Spleen (tissue), 11 donors: ENCODE measurements around the gene PRR30. TPM values are rescaled to one million over a fixed set of nuclear protein-coding genes. Genes with fewer than 3 reads are reported as not detected.
"Not testable (repeated sequence)": the region's sequence is repeated elsewhere in the genome, so short reads cannot be mapped to it uniquely, and the experiment has no call there.

Source experiments
- DNase-seq: peaks from one replicate; pipeline ENCODE4 v3.0.0-alpha.2; 2020
- H3K27ac ChIP-seq, 8 donors: fragments of 200-600 bp; sonication (generic) in 7 of 8; 1 replicate in 4 of 8; 2 replicates in 4 of 8; pipeline versions ENCODE4 v1.5.0 to v1.8.0; 2016 to 2021; ENCODE audit warnings: inconsistent platforms in 4 of 8, mild to moderate bottlenecking in 4 of 8, moderate library complexity in 1 of 8
- H3K27me3 ChIP-seq, 7 donors: fragments of 200-600 bp; sonication (generic) in 6 of 7; replicated peaks in 1 of 7; 1 replicate in 4 of 7; 2 replicates in 3 of 7; pipeline versions ENCODE4 v1.5.0 to v1.8.0; 2016 to 2021; ENCODE audit warnings: inconsistent platforms in 3 of 7, mild to moderate bottlenecking in 1 of 7
- H3K36me3 ChIP-seq, 6 donors: fragments of 200-600 bp; sonication (generic) in 5 of 6; 1 replicate in 4 of 6; 2 replicates in 2 of 6; pipeline versions ENCODE4 v1.5.0 to v1.8.0; 2016 to 2021; ENCODE audit warnings: inconsistent platforms in 2 of 6
- H3K4me1 ChIP-seq, 6 donors: fragments of 200-600 bp; sonication (generic) in 5 of 6; 1 replicate in 3 of 6; 2 replicates in 3 of 6; pipeline versions ENCODE4 v1.5.0 to v1.8.0; 2016 to 2021; ENCODE audit warnings: inconsistent platforms in 3 of 6
- H3K4me3 ChIP-seq, 8 donors: fragments of 200-600 bp; sonication (generic) in 7 of 8; 1 replicate in 4 of 8; 2 replicates in 4 of 8; pipeline versions ENCODE4 v1.5.0 to v1.8.0; 2016 to 2021; ENCODE audit warnings: inconsistent platforms in 4 of 8, mild to moderate bottlenecking in 4 of 8, moderate library complexity in 2 of 8
- H3K9me3 ChIP-seq, 8 donors: fragments of 200-600 bp; sonication (generic) in 7 of 8; 1 replicate in 4 of 8; 2 replicates in 4 of 8; pipeline versions ENCODE4 v1.5.0 to v1.8.0; 2016 to 2021; ENCODE audit warnings: inconsistent platforms in 4 of 8
- POLR2A ChIP-seq, 3 donors: fragments of 450-650 bp; IDR thresholded peaks; one replicate each; pipeline ENCODE4 v1.5.1; 2017; ENCODE audit warnings: antibody characterized with exemption in 3 of 3, mild to moderate bottlenecking in 1 of 3
- POLR2AphosphoS5 ChIP-seq, 3 donors: sonication (generic); formaldehyde crosslinking; IDR thresholded peaks; one replicate each; pipeline ENCODE4 v1.5.1; 2017; ENCODE audit warnings: antibody characterized with exemption in 3 of 3
- WGBS, 5 donors: extraction: QIAGEN DNeasy Blood & Tissue Kit in 3 of 5; methylation state at CpG; one replicate each; pipeline versions ENCODE4 v1.1.5 to v1.1.7; 2013 to 2018; 5-methylcytosine and 5-hydroxymethylcytosine counted together
- intact Hi-C: fragments of 100-400 bp; cut with DNase I; formaldehyde crosslinking; loops from one replicate; pipeline ENCODE4 v1.15.0; 2023; ENCODE audit warnings: low total_unique reads
- polyA plus RNA-seq, 3 donors: library from polyadenylated mRNA; stranded (reverse); fragments of 200-250 nt; gene quantifications; one replicate each; pipeline ENCODE4 v1.2.1, GENCODE V29; 2013
- total RNA-seq, 7 donors: library from RNA; depleted of rRNA in 3 of 7; stranded (reverse); fragments of >200 nt in 3 of 7; fragmentation: NEBNext Ultra II Directional in 4 of 7; extraction: Animal tissue kit (Norgen Biotek cat#: 25700) in 4 of 7; gene quantifications; one replicate each; pipeline versions ENCODE4 v1.1.0 to v1.2.1, GENCODE V29; 2016 to 2021
- TF ChIP-seq, protein P1 (sequence below), 11 experiments: fragments of 200-600 bp in 7 of 11; fragments of 450-650 bp in 4 of 11; sonication (generic) in 4 of 11; IDR thresholded peaks in 8 of 11; conservative IDR thresholded peaks in 3 of 11; 1 replicate in 7 of 11; 2 replicates in 4 of 11; pipeline versions ENCODE4 v1.4.0 to v1.8.0; 2016 to 2021; ENCODE audit warnings: antibody characterized with exemption in 11 of 11, inconsistent platforms in 4 of 11, mild to moderate bottlenecking in 1 of 11
- donor health status: healthy with polysubstance abuse.
- donor health status: DM: no; HTN: no; CAD: no; lungs with moderate emphysema.
- donor health status: DM: no; HTN: no; CAD: no.
- donor health status: Bipolar disorder and iron deficiency.
- donor health status: healthy.
- donor health status: DM: no; HTN: no; CAD: no.
- donor health status: DM: yes; HTN: yes; CAD: no.

The PRR30 gene
- total and polyA plus RNA-seq, 10 donors = not detected

DNA sequence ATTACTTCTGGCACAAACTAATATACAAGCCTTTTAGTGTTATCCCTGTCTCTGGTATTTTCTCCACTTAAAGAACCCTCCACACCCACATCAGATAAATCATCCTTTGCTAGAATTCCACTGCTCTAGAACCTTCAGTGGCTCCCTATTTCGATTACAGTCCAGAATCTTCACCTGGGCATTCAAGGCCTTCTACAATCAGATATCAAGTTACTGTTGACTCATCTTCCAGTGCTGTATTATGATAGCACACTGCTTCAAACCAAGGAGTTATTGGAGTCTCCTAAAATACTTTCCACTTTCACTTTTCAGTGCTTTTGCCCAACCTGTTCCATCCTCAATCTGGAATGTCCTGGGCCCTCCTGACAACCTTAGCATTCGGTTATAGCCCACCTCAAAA lies 23.7 kb downstream of the PRR30 start:
- TF ChIP-seq, protein P1, sequence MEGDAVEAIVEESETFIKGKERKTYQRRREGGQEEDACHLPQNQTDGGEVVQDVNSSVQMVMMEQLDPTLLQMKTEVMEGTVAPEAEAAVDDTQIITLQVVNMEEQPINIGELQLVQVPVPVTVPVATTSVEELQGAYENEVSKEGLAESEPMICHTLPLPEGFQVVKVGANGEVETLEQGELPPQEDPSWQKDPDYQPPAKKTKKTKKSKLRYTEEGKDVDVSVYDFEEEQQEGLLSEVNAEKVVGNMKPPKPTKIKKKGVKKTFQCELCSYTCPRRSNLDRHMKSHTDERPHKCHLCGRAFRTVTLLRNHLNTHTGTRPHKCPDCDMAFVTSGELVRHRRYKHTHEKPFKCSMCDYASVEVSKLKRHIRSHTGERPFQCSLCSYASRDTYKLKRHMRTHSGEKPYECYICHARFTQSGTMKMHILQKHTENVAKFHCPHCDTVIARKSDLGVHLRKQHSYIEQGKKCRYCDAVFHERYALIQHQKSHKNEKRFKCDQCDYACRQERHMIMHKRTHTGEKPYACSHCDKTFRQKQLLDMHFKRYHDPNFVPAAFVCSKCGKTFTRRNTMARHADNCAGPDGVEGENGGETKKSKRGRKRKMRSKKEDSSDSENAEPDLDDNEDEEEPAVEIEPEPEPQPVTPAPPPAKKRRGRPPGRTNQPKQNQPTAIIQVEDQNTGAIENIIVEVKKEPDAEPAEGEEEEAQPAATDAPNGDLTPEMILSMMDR (IDR thresholded peaks at IDR 0.05 in 8 of 11, conservative IDR thresholded peaks at IDR 0.05 in 3 of 11) = no peak
- no peak for TF ChIP-seq POLR2AphosphoS5 (IDR thresholded peaks at IDR 0.05)
- TF ChIP-seq POLR2A (IDR thresholded peaks at IDR 0.05) = no peak
- WGBS, 5 donors = 58 to 75% (median 71%) methylated on average over 2 of the region's 2 CpGs
- Histone ChIP-seq H3K27me3 (peaks cover 0 to 44% (median 22%) of the 10 kb centered on the region in 7 donors), H3K9me3 (no peaks in the 10 kb centered on the region), H3K4me1 (peaks cover 0 to 16% (median 11%) of the 10 kb centered on the region in 6 donors), H3K36me3 (no peaks in the 10 kb centered on the region), H3K4me3 (no peak overlapping the region), H3K27ac (no peak overlapping the region)
- intact Hi-C loops = no loop called here
- no peak for DNase-seq

DNA sequence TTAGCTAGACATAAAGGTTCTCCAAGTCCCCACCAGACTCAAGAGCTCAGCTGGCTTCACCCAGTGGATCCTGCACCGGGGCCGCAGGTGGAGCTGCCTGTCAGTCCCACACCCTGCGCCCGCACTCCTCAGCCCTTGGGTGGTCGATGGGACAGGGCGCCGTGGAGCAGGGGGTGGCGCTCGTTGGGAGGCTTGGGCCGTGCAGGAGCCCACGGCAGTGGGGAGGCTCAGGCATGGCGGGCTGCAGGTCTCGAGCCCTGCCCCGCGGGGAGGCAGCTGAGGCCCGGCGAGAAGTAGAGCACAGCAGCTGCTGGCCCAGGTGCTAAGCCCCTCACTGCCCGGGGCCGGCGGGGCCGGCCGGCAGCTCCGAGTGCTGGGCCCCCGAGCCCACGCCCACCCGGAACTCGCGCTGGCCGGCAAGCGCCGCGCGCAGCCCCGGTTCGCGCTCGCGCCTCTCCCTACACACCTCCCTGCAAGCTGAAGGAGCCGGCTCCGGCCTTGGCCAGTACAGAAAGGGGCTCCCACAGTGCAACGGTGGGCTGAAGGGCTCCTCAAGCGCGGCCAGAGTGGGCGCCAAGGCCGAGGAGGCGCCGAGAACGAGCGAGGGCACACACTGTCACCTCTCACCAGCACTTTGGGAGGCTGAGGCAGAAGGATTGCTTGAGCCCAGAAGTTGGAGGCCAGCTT lies 27.7 kb downstream of the PRR30 start:
- peaks cover 0 to 11% (median 0%) of the 10 kb centered on the region in 7 donors for H3K27me3 ChIP-seq
- H3K4me1 ChIP-seq, H3K36me3 ChIP-seq, DNase-seq, H3K9me3 ChIP-seq, intact Hi-C loops, H3K27ac ChIP-seq, H3K4me3 ChIP-seq: not testable (repeated sequence)
- WGBS, 5 donors = 88 to 97% (median 94%) methylated on average over 23 to 49 of the region's 49 CpGs

DNA sequence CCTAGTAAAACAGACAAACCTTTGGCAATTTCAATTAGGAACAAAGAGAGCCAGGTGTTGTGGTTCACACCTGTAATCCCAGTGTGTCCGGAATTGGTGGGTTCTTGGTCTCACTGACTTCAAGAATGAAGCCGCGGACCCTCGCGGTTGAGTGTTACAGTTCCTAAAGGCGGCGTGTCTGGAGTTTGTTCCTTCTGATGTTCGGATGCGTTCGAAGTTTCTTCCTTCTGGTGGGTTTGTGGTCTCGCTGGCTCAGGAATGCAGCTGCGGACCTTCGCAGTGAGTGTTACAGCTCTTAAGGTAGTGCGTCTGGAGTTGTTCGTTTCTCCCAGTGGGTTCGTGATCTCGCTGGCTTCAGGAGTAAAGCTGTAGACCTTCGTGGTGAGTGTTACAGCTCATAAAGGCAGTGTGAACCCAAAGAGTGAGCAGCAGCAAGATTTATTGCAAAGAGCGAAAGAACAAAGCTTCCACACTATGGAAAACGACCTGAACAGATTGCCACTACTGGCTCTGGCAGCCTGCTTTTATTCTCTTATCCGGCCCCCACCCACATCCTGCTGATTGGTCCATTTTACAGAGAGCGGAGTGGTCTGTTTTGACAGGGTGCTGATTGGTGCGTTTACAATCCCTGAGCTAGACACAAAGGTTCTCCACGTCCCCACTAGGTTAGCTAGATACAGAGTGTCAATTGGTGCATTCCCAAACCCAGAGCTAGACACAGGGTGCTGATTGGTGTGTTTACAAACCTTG lies 28.4 kb downstream of the PRR30 start:
- H3K27ac ChIP-seq, DNase-seq, intact Hi-C loops, H3K9me3 ChIP-seq, H3K36me3 ChIP-seq, H3K4me3 ChIP-seq, H3K4me1 ChIP-seq: not testable (repeated sequence)
- whole genome bisulfite sequencing, 5 donors = 79 to 87% (median 84%) methylated on average over 24 of the region's 24 CpGs
- H3K27me3 ChIP-seq = peaks cover 0 to 14% (median 0%) of the 10 kb centered on the region in 7 donors

DNA sequence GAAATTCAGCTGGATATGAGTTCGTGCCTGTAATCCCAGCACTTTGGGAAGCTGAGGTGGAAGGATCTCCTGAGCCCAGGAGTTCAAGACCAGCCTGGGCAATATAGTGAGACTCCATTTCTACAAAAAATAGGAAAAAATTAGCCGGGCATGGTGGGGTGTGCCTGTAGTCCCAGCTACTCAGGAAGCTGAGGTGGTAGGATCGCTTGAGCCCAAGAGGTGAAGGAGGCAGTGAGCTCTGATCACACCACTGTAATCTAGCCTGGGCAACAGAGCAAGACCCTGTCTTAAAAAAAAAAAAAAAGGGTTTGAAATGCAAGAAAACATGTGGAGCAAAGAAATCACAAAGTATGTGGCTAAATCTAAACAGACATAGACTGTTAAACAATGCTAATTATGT lies 30.1 kb downstream of the PRR30 start:
- intact Hi-C loops = no loop called here
- no peak overlapping the region for H3K4me3 ChIP-seq
- 83 to 95% (median 90%) methylated on average over 3 of the region's 3 CpGs for WGBS, 5 donors
- TF ChIP-seq, protein P1 (IDR thresholded peaks at IDR 0.05 in 8 of 11, conservative IDR thresholded peaks at IDR 0.05 in 3 of 11) = no peak
- TF ChIP-seq POLR2AphosphoS5 (IDR thresholded peaks at IDR 0.05) (no peak), POLR2A (IDR thresholded peaks at IDR 0.05) (no peak)
- no peaks in the 10 kb centered on the region for H3K36me3 ChIP-seq
- no peak overlapping the region for H3K27ac ChIP-seq
- no peaks in the 10 kb centered on the region for H3K4me1 ChIP-seq
- peaks cover 0 to 21% (median 0%) of the 10 kb centered on the region in 7 donors for H3K27me3 ChIP-seq
- no peak for DNase-seq
- H3K9me3 ChIP-seq = no peaks in the 10 kb centered on the region

DNA sequence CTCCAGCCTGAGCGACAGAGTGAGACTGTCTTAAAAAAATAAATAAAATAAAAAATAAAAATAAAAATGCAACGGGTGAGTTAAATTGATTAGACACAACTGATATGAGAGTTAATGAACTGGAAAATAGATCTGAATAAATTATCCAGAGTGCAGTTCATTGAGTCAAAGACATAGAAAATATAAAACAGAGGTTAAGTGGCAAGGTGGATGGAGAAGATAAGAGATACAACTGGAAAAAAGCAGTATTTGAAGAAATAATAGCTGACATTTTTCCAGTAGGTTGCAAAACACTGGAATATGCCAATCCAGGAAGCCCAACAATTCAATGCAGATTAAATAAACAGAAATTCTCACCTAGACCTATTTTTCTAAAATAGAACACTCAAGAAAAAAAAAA lies 31.0 kb downstream of the PRR30 start:
- Histone ChIP-seq H3K27ac (no peak overlapping the region), H3K27me3 (peaks cover 0 to 27% (median 0%) of the 10 kb centered on the region in 7 donors), H3K4me3 (no peak overlapping the region), H3K9me3 (no peaks in the 10 kb centered on the region), H3K36me3 (no peaks in the 10 kb centered on the region), H3K4me1 (no peaks in the 10 kb centered on the region)
- intact Hi-C loops = no loop called here
- TF ChIP-seq, protein P1 (IDR thresholded peaks at IDR 0.05 in 8 of 11, conservative IDR thresholded peaks at IDR 0.05 in 3 of 11) = no peak
- no peak for TF ChIP-seq POLR2A (IDR thresholded peaks at IDR 0.05)
- TF ChIP-seq POLR2AphosphoS5 (IDR thresholded peaks at IDR 0.05) = no peak
- 77 to 97% (median 95%) methylated on average over 2 of the region's 2 CpGs for WGBS, 5 donors
- no peak for DNase-seq
